NCI-H1436 treated with DMSO at 0.1 percent for 48 hours (cell line): Measurements from ENCODE around the gene CA9.
A peak's percentile ranks its signal among the peaks of the same experiment; 100 is the strongest.

Experiments used
- DNase-seq: peaks from one replicate; lab custom pipeline; 2025; lab: John Stamatoyannopoulos, UW

CA9 gene

GRCh38 chr9:35651956-35652828 is 21.5 kb upstream of the CA9 start:
- no peak for DNase-seq

- DNase-seq, result no peak
These were observed 20.9 kb upstream of the CA9 start for GRCh38 chr9:35652829-35653209.

DNA sequence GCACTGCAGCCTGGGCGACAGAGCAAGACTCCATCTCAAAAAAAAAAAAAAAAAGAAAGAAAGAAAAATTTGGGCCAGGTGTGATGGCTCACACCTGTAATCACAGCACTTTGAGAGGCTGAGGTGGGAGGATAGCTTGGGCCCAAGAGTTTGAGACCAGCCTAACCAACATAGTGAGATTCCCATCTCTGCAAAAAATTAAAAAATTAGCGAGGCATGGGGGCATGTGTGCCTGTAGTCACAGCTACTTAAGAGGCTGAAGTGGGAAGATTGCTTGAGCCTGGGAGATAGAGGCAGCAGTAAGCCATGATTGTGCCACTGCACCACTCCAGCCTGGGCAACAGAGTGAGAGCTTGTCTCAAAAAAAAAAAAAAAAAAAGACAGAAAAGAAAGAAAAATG is 20.1 kb upstream of the CA9 start:
- DNase-seq, result no peak

GRCh38 chr9:35656348-35656747 is 17.4 kb upstream of the CA9 start:
- DNase-seq, result no peak

GRCh38 chr9:35656831-35657545 is 16.7 kb upstream of the CA9 start:
- DNase-seq, result no peak

GRCh38 chr9:35657546-35658136 is 16.1 kb upstream of the CA9 start, which contains the start of gene RMRP:
TSS of gene RMRP (minus strand) at chr9:35658019.
- peak; percentile 89 for DNase-seq

- no peak for DNase-seq
These were observed 15.4 kb upstream of the CA9 start, which contains the start of gene CCDC107 for GRCh38 chr9:35658137-35658967. TSS of gene CCDC107 (plus strand) at chr9:35658292. CDS start at chr9:35658380, 88 bp downstream.

DNA sequence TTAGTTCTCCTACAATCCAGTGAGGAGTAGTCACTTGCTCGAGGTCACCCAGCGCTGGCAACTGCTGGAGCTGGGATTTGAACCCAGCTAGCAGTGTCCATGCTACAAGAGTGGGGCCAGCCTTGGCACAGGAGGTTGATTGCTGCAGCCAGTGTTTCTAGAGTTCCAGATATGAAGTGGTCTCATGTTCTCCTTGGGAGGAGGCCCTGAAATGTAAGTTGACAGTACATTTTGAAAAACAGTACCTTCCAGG is 14.8 kb upstream of the CA9 start:
- DNase-seq, result no peak

DNA sequence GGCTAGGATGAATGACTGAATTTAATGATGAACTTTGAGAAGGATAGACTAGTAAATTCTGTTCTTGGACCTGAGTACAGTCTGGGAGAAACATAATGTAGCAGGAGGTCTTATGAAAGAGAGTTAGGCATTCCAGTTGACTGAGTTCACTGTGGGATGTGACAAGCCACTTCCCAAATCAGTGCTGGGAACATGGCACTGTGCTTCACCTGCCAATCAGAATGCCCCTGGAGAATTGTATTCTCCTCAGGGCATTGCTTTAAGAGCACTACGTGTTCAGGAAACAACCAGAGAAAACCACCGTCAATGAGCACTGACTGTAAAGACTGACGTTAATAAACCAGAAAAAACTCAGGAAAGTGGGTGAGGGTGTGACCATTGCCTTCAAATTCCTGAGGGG is 14.4 kb upstream of the CA9 start:
- peak; percentile 25 for DNase-seq

DNA sequence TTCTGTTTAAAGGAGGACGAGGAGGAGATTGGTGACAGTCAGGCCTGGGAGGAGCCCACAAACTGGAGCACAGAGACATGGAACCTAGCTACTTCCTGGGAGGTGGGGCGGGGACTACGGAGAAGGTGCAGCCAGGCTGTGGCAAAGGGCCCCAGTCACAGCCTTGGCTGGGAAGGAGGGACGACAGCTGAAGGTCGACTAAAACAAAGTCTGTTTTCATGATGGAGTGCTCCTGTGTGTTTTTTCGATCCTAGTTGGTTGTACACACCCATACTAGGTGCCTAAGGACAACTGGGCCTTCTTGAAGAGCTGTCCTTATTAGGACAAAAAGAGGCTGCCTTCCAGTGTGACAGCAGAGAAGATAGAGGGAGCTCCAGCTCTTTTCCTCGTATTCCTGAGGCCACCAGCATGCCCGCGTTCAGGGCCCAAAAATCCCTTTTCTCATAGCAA is 12.7 kb upstream of the CA9 start:
- no peak for DNase-seq

- no peak for DNase-seq
These were observed 11.9 kb upstream of the CA9 start for GRCh38 chr9:35661756-35662350.

DNA sequence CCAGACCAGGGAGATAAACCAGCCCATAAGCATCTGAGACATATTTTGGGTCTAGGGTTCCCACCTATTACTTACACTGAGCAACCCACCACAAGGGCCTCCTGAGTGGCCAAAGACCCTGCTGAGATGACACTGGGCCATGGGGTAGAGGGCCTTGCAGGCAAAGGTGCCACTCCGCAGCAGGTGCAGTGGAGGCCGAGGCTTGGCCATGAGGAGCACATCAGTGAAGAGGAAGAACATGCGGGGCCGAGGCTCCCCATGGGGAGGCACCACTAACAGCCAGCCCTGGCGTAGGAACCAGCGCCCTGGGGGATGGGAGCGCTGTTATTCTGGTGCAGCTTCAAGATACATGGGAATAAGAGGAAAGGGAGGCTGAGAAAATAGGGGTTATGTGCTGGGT is 11.3 kb upstream of the CA9 start:
- DNase-seq, result no peak

DNA sequence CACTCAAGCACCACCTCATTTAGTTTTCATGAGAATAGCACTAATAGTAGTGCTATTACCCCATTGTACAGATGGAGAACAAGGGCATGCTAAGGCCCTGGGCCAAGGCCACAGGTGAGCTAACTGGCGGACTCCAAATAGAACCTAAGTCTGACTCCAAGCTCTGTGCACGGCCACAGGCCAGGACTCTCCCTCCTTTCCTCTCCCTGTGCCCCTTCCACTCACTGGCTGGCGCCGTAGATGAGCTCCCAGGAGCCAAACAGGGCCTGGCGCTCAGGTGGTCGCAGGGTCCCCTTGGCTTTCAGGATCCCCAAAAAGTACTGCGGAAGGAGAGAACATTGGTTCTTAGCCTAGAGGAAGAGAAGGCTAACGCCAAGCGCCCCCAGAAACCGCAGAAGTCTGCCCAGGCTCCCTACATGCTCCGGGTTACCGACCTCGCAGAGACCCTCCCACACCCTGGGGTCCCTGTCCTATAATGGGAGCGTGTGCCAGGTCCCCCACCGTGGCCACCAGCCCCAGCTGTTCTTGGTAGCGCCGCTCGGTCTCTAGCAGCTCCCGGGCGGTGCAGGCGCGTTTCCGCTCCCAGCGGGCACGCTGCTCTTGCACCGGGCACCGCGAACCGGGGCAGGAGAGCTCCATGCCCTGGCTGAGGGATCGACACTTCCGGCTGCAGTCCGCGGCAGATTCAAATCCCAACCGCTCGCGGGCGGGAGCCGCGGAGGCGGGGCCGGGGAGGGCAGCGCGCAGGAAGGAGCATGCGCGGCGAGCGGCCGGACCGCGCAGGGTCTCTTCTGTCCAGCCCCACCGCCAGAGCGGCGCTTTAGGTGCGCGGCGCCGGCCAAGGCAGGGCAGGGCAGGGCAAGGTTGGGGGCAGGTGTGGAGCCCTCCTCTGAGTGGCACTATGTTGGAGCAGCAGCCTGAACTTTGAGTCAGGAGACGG is 8.9 kb upstream of the CA9 start, which contains the start of gene ARHGEF39:
ARHGEF39 (minus strand) TSS at position 665 of the 940 bp plus-strand sequence; CDS start at position 639, 26 bp downstream.
- DNase-seq, result no peak

GRCh38 chr9:35665471-35665818 is 8.3 kb upstream of the CA9 start:
- no peak for DNase-seq

DNA sequence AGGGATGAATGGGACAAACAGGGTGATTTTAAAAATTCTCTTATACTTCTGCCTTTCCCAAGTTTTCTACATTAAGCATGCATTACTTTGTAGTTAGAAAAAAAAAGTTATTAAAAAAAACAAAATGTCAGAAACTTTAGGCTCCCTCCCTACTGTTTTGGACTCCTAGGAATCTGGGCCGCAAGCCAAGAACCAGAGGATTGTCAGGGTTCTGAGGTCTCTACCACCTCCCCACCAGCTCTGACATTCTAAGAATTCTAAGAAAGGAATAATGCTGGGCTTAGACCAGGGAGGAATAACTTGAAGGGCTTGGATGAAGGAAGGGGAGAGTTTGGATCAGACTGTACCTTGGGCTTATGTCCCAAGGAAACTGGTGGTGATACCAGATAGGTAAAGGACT is 7.7 kb upstream of the CA9 start:
- no peak for DNase-seq

DNA sequence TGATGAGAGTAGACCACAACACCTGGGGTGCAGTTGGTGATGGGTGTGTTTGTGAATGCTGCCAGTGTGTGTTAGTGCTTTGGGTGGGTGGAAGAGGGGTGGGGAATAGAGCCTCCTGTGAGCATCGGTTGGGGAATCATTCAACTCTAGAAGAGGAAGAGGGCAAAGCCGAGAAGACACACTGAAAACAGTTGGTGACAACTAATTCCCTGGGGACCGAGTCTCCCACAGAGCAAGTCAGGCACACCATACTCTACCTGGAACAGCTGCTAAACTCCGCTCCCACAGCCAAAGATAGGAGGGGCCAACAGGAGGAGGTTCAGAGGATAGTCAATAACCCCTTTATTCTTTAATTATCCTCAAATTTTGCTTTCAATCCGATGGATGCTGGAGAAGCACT is 7.2 kb upstream of the CA9 start:
- no peak for DNase-seq

DNA sequence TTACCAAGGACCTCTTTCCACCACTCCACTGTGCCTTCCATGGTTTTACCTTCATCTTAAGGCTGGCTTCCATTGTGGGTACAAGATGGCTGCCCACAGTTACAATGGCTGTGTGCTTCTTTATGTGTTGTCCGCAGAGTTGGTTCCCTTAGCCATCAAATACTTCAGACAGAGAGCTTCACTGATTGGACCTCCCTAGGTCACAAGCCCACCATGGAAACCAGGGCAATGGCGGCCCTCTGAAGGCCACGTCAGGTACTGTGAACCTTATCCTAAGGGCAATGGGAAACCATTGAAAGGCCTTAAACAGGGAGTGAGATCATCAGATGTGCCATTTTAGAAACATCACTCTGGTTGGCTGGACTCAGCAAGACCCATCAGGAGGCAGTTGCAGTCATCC is 5.8 kb upstream of the CA9 start:
- DNase-seq, result no peak

- no peak for DNase-seq
These were observed 4.2 kb upstream of the CA9 start for GRCh38 chr9:35669331-35670145.

GRCh38 chr9:35674025-35674361 is 265 bp downstream of the CA9 start:
- DNase-seq, result no peak

GRCh38 chr9:35675204-35675603 is 1.5 kb downstream of the CA9 start:
- DNase-seq, result no peak
